NCI-H748 (cell line): ENCODE measurements around the gene CTH.
"Not testable (repeated sequence)": the region's sequence is repeated elsewhere in the genome, so short reads cannot be mapped to it uniquely, and the experiment has no call there.

Source experiments
- DNase-seq: peaks from one replicate; lab custom pipeline; 2025; ENCODE audit not compliant: unreplicated experiment; lab: John Stamatoyannopoulos, UW

Gene CTH

DNA sequence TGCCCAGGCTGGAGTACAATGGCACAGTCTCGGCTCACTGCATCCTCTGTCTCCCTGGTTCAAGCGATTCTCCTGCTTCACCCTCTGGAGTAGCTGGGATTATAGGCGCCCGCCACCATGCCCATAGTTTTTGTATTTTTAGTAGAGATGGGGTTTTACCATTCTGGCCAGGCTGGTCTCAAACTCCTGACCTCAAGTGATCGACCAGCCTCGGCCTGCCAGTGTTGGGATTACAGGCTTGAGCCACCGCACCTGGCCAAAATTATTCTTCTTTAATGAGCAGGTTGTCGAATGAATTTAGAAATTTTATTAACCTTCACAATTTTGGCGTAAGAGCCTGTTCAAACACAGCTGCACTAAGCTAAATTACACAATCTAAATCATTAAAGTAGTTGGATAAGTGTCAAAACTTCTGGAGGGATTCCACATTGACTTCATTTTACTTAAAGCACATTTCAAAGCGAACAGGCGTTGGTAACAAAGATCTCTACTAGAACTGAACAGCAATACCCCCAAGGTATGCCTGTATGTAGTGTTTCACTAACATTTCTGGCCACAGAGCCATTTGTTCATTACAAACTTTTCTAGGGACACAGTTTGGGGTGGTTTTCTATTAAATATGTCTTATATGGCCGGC is 5.2 kb upstream of the CTH start:
- DNase-seq, result no peak

DNA sequence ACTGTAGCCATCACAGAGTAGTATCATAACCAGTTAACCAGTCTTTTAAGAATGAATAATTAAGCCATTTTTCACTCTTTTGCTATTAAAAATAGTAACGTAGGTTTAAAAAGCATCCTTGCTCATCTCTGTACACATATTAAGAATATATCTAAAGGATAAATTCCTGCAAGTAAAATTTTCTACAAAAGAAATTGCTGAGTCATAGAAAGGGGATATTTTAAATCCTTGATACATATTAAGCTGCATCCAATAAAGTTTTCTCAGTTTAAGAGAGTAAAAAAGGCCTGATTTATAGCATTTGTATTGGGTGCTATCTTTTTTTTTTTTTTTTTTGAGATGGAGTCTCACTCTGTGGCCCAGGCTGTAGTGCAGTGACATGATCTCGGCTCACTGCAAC is 1.9 kb upstream of the CTH start:
- DNase-seq, result no peak

DNA sequence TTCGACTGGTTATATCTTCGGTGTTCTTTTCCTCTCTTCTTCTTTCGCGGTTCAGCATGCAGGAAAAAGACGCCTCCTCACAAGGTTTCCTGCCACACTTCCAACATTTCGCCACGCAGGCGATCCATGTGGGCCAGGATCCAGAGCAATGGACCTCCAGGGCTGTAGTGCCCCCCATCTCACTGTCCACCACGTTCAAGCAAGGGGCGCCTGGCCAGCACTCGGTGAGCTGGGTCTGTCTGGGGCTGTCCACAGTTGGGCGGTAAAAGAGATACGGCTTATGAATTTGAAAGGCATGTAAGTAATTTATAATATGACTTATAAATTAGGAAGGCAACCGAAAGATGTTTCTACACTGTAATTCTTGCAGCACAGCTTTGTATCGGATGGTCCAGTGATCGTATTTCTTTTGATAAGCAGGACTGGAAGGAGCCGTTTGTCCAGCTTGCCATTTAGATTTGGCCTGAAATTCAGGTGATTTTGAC is 334 bp downstream of the CTH start:
- DNase-seq, result no peak

DNA sequence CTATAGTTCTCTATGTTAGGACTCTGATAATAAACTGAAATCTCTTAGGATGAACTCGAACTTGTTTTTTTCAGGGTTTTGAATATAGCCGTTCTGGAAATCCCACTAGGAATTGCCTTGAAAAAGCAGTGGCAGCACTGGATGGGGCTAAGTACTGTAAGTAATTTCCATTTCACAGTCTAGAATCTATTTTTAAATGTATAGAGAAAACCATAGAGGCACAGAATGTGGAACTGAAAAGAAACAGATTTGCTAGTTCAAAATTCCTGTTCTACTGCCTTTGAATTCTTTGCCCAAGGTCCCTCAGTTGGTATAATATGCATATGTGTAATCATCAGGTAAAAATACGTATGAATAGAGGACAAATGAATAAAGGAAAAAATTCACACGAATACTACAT is 4.8 kb downstream of the CTH start:
- no peak for DNase-seq

DNA sequence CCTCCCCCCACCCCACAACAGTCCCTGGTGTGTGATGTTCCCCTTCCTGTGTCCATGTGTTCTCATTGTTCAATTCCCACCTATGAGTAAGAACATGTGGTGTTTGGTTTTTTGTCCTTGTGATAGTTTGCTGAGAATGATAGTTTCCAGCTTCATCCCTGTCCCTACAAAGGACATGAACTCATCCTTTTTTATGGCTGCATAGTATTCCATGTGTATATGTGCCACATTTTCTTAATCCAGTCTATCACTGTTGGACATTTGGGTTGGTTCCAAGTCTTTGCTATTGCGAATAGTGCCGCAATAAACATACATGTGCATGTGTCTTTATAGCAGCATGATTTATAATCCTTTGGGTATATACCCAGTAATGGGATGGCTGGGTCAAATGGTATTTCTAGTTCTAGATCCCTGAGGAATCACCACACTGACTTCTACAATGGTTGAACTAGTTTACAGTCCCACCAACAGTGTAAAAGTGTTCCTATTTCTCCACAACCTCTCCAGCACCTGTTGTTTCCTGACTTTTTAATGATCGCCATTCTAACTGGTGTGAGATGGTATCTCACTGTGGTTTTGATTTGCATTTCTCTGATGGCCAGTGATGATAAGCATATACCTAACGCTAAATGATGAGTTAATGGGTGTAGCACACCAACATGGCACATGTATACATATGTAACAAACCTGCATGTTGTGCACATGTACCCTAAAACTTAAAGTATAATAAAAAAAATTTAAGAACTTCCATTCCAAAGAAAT is 8.1 kb downstream of the CTH start:
- DNase-seq, result not testable (repeated sequence)

DNA sequence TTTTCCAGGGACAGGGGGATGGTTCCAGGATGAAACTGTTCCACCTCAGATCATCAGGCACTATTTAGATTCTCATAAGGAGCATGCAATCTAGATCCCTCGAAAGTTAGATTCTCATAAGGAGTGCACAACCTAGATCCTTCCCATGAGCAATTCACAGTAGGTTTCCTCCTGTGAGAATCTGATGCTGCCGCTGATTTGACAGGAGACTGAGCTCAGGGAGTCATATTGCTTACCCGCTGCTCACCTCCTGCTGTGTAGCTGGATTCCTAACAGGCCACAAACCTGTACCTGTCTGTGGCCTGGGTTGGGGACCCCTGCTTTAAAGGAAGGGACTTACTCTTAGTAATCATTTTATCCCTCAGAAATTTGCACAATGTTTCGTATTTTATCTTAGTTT is 9.3 kb downstream of the CTH start:
- peak; percentile 13 for DNase-seq

DNA sequence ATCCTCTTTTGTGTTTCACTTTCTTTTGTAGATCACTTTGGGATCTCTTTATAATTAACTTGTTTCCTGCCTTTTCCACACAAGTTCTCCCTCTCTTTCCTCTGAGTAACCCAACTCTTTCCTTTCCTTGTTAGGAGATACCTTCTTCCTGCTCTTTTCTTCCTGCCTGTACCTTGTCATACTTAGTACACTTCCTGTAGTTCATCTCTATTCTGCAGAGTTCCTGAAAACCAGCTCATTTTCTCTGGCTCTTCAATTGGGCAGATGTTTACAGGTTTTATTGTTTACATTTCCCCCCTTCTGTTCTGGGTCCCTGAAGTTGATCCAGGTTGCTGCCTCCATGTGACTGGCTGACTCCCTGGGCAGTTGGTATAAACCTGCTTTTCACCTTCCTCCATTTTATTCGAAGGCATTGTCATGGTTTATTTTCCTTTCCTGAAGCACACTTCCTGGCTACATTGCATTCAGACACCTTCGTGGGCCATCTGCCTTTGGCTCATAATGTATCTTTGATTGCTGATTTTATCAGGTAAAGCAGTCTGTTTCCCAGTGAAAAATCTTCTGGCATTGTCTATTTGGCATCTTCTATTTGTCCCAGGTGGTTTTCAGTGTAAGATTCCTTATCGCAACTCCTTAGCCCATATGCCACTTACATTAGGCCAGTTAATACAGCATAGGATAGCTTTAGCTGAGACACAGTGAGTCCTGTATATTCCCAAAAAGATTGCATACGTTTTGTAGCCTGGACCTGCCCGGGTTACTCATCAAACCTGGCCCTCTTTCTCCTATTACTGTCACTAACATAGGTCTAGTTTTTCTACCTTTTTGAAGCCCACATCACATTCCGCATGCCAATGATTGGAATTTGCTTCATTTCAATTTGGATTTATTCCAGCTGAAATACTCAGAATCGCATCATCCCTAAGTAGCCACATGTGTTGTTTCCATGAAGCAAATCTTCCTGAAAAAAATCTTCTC is 15.4 kb downstream of the CTH start:
- peak; percentile 36 for DNase-seq

DNA sequence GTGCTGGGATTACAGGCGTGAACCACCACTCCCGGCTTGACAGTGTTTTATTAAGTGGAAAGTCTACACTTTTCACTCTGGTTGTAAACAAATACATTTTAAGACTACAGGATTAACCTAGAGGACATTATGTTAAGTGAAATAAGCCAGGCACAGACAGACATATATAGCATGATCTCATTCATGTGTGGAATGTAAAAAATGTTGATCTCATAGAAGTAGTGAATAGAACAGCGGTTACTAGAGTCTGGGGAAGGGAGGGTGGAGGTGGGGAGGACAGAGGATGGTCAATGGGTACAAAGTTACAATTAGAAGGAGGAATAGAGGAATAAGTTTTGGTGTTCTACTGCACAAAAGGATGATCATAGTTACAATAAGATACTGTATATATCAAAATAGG is 16.9 kb downstream of the CTH start:
- no peak for DNase-seq

DNA sequence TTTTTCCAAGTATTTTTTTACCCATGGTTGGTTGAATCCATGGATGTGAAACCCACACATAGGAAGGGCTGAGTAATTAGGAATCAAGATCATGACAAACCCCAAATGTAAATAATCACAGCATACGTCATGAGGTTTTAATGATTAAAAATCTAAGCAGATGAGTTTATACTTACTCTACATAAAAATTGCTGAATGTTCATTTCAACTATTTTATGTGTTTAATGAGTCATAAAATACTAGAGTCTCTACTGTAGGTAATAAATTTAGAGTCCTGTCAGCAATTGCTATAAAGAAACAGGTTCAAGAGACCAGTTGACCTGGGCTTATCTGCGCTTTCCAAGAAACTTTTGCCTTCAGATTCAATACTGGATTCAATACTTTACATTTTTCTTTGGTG is 18.2 kb downstream of the CTH start:
- no peak for DNase-seq

DNA sequence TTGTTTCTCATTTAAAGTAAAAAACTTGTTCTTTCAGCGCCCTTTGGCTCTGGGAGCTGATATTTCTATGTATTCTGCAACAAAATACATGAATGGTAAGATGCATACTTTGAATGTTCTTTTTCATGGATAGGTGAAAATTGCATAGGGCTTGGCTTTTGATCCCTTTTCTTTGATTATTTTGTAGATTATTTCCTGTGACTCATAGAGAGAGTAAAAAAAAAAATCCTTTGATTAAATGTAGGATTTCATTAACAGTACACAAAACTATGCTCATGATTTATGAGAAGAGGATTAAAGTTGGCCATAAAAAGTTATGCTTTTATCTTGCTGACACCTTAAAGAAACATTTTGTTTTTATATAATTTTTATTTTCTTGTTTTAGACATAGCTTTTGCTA is 18.7 kb downstream of the CTH start:
- no peak for DNase-seq

DNA sequence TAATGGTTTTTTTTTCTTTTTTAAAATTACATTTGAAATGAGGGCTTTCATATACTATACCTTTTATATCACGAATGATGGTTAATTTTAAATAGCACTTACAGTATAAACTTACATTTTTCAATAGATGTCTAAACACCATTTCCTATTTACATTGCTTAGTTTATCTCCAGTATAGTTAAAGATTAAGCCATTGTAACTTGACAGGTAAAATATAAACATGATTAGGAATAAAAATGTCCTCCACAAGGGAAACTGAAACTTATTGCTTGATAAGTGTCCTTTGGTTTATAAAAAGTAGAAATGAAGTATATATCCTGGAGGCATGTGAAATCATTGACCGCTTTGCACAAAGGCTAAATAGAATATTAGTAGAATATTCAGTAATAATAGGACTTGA is 20.2 kb downstream of the CTH start:
- no peak for DNase-seq

DNA sequence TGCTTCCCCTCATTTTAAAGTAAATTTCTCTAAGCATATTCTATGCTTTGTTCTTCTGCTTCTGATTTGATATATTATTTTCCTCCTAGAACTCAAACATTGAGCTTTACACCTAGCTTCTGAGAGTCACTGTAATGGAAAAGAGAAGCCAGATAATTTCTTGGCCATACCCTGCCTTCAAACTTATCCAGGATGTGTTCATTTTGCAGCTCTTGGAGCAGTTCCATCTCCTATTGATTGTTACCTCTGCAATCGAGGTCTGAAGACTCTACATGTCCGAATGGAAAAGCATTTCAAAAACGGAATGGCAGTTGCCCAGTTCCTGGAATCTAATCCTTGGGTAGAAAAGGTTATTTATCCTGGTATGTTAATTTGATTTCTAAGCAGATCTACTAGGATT is 20.8 kb downstream of the CTH start:
- no peak for DNase-seq

DNA sequence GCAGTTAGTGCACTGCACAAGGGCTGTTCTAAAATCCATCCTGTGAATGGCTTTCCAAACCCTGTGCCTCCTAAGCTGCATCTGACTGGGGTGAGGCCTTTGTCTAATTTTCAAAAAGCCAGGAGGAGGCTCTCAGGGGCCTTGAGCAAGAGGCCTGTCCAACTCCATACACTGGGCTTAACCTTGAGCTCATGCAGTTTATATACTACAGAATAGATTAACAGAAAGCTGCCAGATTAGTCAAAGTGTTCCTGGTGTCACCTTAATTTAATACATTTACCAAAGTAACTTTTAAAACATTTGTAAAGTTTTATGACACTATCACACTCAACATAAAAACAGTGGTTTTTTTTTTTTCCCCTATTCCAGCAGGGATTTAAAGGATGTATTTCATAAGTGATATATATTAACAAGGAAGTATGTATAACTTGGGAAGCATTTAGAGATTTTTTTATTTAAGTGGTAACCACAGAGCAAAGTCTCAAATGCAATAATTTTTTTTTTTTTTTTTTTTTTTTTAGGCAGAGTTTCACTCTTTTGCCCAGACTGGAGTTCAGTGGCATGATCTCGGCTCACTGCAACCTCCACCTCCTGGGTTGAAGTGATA is 23.3 kb downstream of the CTH start:
- no peak for DNase-seq

DNA sequence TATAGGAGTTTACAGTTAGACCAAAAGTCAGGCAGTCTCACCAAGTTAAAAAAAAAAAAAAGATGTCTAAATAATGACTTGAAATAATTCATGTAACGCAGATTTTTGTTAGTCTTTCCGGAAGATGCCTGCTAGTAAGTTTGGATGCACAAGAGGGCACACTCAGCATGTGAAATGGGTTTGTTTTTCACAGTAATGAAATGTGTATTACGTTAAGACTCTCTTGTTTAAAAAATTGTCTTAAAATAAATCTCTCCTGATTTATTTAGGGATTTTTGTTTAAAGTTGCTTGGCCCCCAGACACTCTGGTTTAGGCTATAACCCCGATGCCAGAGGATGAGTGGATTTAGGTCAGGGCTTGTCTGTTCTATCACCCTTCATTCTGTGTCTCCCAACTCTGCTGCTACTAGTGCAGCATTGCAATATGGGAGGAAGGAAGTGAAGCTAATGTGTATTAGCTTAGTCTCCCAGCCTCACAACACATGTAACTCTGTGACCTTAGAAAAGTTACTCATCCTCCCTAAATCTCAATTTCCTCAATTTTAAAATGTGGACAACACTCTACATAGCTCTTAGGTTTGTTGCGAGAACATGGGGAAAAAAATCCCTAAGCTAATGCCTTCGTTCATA is 25.7 kb downstream of the CTH start:
- peak; percentile 3 for DNase-seq

DNA sequence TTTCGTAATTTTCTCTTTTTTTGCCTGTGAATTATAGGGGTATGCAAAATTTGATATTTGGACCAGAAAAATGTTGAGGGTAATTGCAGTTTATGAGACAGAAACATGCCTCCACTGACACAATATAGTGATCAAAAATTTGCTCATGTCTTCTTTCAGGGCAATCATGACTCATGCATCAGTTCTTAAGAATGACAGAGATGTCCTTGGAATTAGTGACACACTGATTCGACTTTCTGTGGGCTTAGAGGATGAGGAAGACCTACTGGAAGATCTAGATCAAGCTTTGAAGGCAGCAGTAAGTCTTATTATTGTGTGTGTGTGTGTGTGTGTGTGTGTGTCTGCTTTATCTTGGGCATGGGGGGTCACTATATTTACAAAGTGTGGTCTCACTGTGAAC is 27.5 kb downstream of the CTH start:
- no peak for DNase-seq

DNA sequence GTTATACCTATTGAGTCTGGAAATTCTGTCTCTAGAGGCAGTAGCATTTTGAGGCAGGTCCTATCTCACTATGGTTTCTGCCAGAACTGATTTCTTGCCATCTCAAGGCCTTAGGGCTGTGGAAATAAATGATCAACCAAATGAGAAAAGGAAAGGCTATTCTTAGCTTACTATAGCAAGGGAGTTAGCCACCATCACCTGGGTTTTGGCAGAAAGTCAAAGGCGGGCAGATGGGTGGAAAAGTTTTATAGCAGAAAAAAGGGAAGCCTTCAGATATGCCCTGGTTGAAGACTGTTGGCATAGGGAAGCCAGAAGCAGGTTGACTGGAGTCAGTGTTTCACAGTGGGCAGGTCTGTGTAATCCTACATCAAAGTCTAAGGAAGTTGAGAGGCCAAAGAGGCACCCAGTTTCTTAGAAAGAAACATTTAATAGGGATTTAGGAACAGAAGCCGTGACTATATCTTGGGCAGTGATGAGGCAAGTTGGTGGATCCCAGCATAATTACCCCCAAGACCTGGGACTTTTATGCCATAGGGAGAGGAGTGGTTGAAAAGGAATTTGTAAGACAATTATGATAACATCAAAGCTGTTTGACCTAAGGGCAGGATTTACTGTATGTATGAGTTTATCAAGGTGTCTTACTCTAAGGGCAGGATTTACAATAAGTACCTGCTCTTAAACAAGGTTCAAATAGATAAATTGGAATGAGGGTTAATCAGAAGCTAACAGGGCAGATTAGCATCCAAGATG is 29.7 kb downstream of the CTH start:
- no peak for DNase-seq

DNA sequence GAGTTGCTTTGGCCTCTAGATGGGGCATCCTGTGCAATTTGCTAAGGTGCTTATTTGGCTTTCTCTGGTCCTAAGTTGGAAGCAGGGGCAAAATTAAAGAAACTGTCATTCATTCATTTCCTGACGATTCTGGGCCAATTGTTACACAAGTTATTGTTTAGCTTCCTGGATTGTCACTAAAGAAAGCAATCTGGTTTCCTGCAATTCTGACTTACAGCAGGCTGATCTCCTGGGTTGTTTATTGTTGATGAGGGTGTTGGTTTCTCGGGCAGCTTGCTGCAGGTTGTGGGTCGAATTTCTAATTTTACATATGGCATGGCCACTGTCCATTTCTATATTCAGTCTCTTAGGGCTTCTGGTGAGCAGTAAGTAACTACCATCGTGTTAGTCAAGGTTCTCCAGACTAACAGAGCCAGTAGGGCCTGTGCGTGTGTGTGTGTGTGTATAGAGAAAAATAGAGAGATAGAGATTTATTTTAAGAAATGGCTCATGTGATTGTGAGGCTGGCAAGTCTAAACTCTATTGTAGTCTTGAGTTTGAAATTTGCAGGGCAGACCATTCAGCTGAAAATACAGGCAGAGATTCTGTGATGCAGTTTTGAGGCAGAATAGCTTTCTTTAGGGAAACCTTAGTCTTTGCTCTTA is 30.4 kb downstream of the CTH start:
- DNase-seq, result no peak

DNA sequence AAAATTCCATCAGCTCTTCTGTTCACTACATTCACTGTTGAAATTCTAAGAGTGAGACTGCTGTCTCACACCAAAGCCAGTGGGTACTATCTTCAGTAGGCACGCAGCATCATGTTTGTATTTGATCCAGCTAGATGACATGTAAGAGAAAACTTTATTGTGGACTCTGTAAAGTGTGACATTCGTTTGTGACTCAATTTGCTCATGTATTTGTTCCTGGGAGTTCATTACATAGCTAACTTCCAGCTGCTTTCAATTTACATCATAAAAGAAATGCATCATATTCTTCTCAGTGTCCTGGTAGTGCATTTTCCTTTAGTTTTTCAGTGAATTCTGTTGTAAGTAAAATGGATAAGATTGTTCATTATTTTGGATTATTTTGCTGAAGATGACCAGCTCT is 31.4 kb downstream of the CTH start:
- DNase-seq, result no peak

DNA sequence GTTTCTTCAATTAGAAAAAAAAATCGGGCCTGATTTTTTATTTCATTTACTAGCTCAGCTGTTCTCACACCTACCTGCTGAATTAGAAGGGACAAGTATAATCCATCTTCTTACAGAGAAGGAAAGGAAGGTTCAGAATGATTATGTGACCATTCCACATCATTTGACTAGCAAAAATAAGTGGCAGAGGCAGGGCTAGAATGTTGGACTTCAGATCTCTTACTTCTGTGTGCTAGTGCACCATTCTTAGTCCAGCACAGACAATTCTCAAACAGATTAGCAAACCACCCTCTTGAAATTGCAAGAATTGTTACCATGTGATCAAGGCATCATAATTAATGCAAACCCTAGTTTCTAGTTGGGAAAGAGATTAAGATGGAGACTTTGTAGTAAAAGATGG is 32.7 kb downstream of the CTH start:
- no peak for DNase-seq

DNA sequence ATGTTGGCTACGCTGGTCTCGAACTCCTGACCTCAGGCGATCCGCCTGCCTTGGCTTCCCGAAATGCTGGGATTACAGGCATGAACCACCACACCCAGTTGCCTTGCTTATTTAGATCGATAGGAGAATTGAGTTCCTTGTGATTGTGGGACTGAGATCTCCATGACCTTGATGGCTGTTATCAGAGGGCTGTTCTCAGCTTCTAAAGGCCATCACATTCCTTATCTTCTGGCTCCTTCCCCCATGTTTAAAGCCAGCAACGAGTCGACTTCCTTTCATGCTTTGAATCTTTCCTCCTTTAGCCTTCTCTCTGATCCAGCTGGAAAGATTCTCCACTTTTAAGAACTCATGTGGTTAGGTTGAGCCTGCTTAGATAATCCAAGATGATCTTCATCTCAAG is 38.0 kb downstream of the CTH start:
- no peak for DNase-seq
